Sigmoid colon (tissue), 7 donors: ENCODE measurements around the gene ARHGEF7. TPM values are rescaled to one million over a fixed set of nuclear protein-coding genes. Genes with fewer than 3 reads are reported as not detected.

Experiments
- DNase-seq: peaks from one replicate; pipeline ENCODE4 v3.0.0-alpha.2; 2019
- H3K27ac ChIP-seq, 4 donors: fragments of 200-600 bp; sonication (generic); one replicate each; pipeline ENCODE4 v1.5.1; 2016 to 2019; ENCODE audit warnings: mild to moderate bottlenecking in 1 of 4
- H3K27me3 ChIP-seq, 3 donors: fragments of 200-600 bp; sonication (generic); one replicate each; pipeline ENCODE4 v1.5.1; 2019; ENCODE audit warnings: mild to moderate bottlenecking in 1 of 3
- H3K36me3 ChIP-seq, 4 donors: fragments of 200-600 bp; sonication (generic); one replicate each; pipeline ENCODE4 v1.5.1; 2016 to 2019
- H3K4me1 ChIP-seq, 4 donors: fragments of 200-600 bp; sonication (generic); one replicate each; pipeline ENCODE4 v1.5.1; 2017 to 2019
- H3K4me3 ChIP-seq, 4 donors: fragments of 200-600 bp; sonication (generic); one replicate each; pipeline ENCODE4 v1.5.1; 2017 to 2019; ENCODE audit warnings: mild to moderate bottlenecking in 2 of 4, moderate library complexity in 1 of 4
- H3K9me3 ChIP-seq, 4 donors: fragments of 200-600 bp in 3 of 4; sonication (generic) in 3 of 4; one replicate each; pipeline versions ENCODE4 v1.5.1 to v1.6.1; 2013 to 2019
- CTCF ChIP-seq, 4 experiments: fragments of 450-650 bp in 3 of 4; fragments of 200-600 bp in 1 of 4; IDR thresholded peaks; one replicate each; pipeline ENCODE4 v1.5.1; 2016 to 2019; ENCODE audit warnings: antibody characterized with exemption in 4 of 4, mild to moderate bottlenecking in 3 of 4, moderate library complexity in 2 of 4
- EP300 ChIP-seq, 4 donors: sonication (generic); formaldehyde crosslinking; IDR thresholded peaks; one replicate each; pipeline ENCODE4 v1.6.1; 2017; ENCODE audit warnings: antibody characterized with exemption in 4 of 4
- POLR2A ChIP-seq, 2 donors: fragments of 450-650 bp; IDR thresholded peaks; one replicate each; pipeline ENCODE4 v1.6.1; 2016; ENCODE audit warnings: antibody characterized with exemption in 2 of 2, mild to moderate bottlenecking in 2 of 2, moderate library complexity in 2 of 2
- POLR2AphosphoS5 ChIP-seq, 4 donors: sonication (generic); formaldehyde crosslinking; IDR thresholded peaks; one replicate each; pipeline ENCODE4 v1.6.1; 2017; ENCODE audit warnings: antibody characterized with exemption in 4 of 4
- WGBS, 2 donors: extraction: QIAGEN DNeasy Blood & Tissue Kit; methylation state at CpG; one replicate each; pipeline ENCODE4 v1.1.7; 2013; 5-methylcytosine and 5-hydroxymethylcytosine counted together
- intact Hi-C: fragments of 100-400 bp; cut with DNase I; formaldehyde crosslinking; loops from one replicate; pipeline ENCODE4 v1.15.1; 2023
- polyA plus RNA-seq, 3 donors: library from polyadenylated mRNA; stranded (reverse); fragments of 200-250 nt; gene quantifications; one replicate each; pipeline ENCODE4 v1.2.3, GENCODE V29; 2013
- total RNA-seq, 4 donors: library from RNA; depleted of rRNA; stranded (reverse); fragments of >200 nt; gene quantifications; one replicate each; pipeline ENCODE4 v1.1.0, GENCODE V29; 2016
- donor health status: healthy with polysubstance abuse.
- donor health status: Bipolar disorder and iron deficiency.
- donor health status: healthy.

ARHGEF7 gene
- total and polyA plus RNA-seq, 7 donors = 8.4 to 79.8 (median 41.0) TPM

GRCh38 chr13:111247552-111247951 is 132.4 kb downstream of the ARHGEF7 start:
- DNase-seq = no peak
- no peaks in the 10 kb centered on the region for H3K9me3 ChIP-seq
- TF ChIP-seq POLR2AphosphoS5 (IDR thresholded peaks at IDR 0.05) (peak in 2 of 4 donors; percentile 12 to 40), POLR2A (IDR thresholded peaks at IDR 0.05) (no peak)
- no peak overlapping the region for H3K4me3 ChIP-seq
- intact Hi-C loops = no loop called here
- H3K4me1 ChIP-seq = peaks cover 0 to 22% (median 9%) of the 10 kb centered on the region in 4 donors
- 43 to 66% methylated on average over 7 of the region's 7 CpGs for WGBS, 2 donors
- peaks cover 0 to 41% (median 8%) of the 10 kb centered on the region in 4 donors for H3K36me3 ChIP-seq
- peak overlapping the region in 2 of 4 donors; percentile 21 to 23 for H3K27ac ChIP-seq
- H3K27me3 ChIP-seq = no peaks in the 10 kb centered on the region

- no peaks in the 10 kb centered on the region for H3K27me3 ChIP-seq
- no peak overlapping the region for H3K27ac ChIP-seq
- no peak for TF ChIP-seq EP300 (IDR thresholded peaks at IDR 0.05)
- intact Hi-C loops = no loop called here
- 88 to 95% methylated on average over 3 of the region's 3 CpGs for WGBS, 2 donors
- H3K4me3 ChIP-seq = no peak overlapping the region
- H3K9me3 ChIP-seq = no peaks in the 10 kb centered on the region
- DNase-seq = no peak
- H3K36me3 ChIP-seq = peaks cover 0 to 45% (median 8%) of the 10 kb centered on the region in 4 donors
- peaks cover 0 to 22% (median 9%) of the 10 kb centered on the region in 4 donors for H3K4me1 ChIP-seq
Measured at GRCh38 chr13:111248822-111249221, 133.7 kb downstream of the ARHGEF7 start.

GRCh38 chr13:111249637-111250360 is 134.7 kb downstream of the ARHGEF7 start:
- H3K36me3 ChIP-seq = peaks cover 0 to 41% (median 2%) of the 10 kb centered on the region in 4 donors
- no peak for DNase-seq
- H3K27me3 ChIP-seq = no peaks in the 10 kb centered on the region
- no peak overlapping the region for H3K27ac ChIP-seq
- no peaks in the 10 kb centered on the region for H3K9me3 ChIP-seq
- H3K4me1 ChIP-seq = peaks cover 0 to 22% (median 9%) of the 10 kb centered on the region in 4 donors
- intact Hi-C loops = no loop called here
- H3K4me3 ChIP-seq = no peak overlapping the region
- TF ChIP-seq CTCF (IDR thresholded peaks at IDR 0.05) = no peak
- TF ChIP-seq POLR2A (IDR thresholded peaks at IDR 0.05) = no peak
- WGBS, 2 donors = 96 to 97% methylated on average over 12 of the region's 12 CpGs

- Histone ChIP-seq H3K27me3 (no peaks in the 10 kb centered on the region), H3K36me3 (peaks cover 0 to 39% (median 3%) of the 10 kb centered on the region in 4 donors), H3K4me1 (peaks cover 0 to 22% (median 9%) of the 10 kb centered on the region in 4 donors), H3K9me3 (no peaks in the 10 kb centered on the region), H3K4me3 (no peak overlapping the region), H3K27ac (no peak overlapping the region)
- intact Hi-C loops = no loop called here
- no peak for TF ChIP-seq POLR2A (IDR thresholded peaks at IDR 0.05)
- no peak for DNase-seq
- WGBS, 2 donors = 87 to 92% methylated on average over 4 of the region's 4 CpGs
Measured at GRCh38 chr13:111251646-111252445, 136.7 kb downstream of the ARHGEF7 start.

- TF ChIP-seq EP300 (IDR thresholded peaks at IDR 0.05) = no peak
- TF ChIP-seq POLR2A (IDR thresholded peaks at IDR 0.05) = no peak
- TF ChIP-seq CTCF (IDR thresholded peaks at IDR 0.05) = no peak
- TF ChIP-seq POLR2AphosphoS5 (IDR thresholded peaks at IDR 0.05) = no peak
- DNase-seq = no peak
- H3K27me3 ChIP-seq = no peaks in the 10 kb centered on the region
- no peaks in the 10 kb centered on the region for H3K9me3 ChIP-seq
- intact Hi-C loops = no loop called here
- peaks cover 0 to 39% (median 3%) of the 10 kb centered on the region in 4 donors for H3K36me3 ChIP-seq
- 92 to 93% methylated on average over 6 of the region's 6 CpGs for WGBS, 2 donors
- no peak overlapping the region for H3K4me3 ChIP-seq
- no peak overlapping the region for H3K27ac ChIP-seq
- peaks cover 0 to 15% (median 2%) of the 10 kb centered on the region in 4 donors for H3K4me1 ChIP-seq
Measured at GRCh38 chr13:111252446-111253364, 137.6 kb downstream of the ARHGEF7 start.
